ENCODE results near the gene DEPDC1B. TPM values are rescaled to one million over a fixed set of nuclear protein-coding genes. Genes with fewer than 3 reads are reported as not detected.
A peak's percentile ranks its signal among the peaks of the same experiment; 100 is the strongest.
"Not testable (repeated sequence)": the region's sequence is repeated elsewhere in the genome, so short reads cannot be mapped to it uniquely, and the experiment has no call there.

The DEPDC1B gene
- 21.4 and 38.6 TPM in 2 replicates for total RNA-seq

GRCh38 chr5:60699609-60700415 lies at the start of gene DEPDC1B:
TSS of gene DEPDC1B (minus strand) at chr5:60700166. CDS start at chr5:60700093, 73 bp downstream.
- peak; percentile 49 for TF ChIP-seq CTCF (conservative IDR thresholded peaks at IDR 0.05; ENCODE audit: low read depth, low read length)
- no peak for DNase-seq (ENCODE audit: low read depth)
- H3K4me3 ChIP-seq (ENCODE audit: low read depth, low read length) = peak within 1 kb of the TSS; percentile 70

GRCh38 chr5:60744682-60745081 lies 44.7 kb upstream of the DEPDC1B start:
- H3K4me3 ChIP-seq (ENCODE audit: low read depth, low read length) = no peak overlapping the region
- no peak for TF ChIP-seq CTCF (conservative IDR thresholded peaks at IDR 0.05; ENCODE audit: low read depth, low read length)
- no peak for DNase-seq (ENCODE audit: low read depth)

GRCh38 chr5:60743511-60744314 lies 43.7 kb upstream of the DEPDC1B start:
- no peak for DNase-seq (ENCODE audit: low read depth)
- no peak for TF ChIP-seq CTCF (conservative IDR thresholded peaks at IDR 0.05; ENCODE audit: low read depth, low read length)
- no peak overlapping the region for H3K4me3 ChIP-seq (ENCODE audit: low read depth, low read length)

GRCh38 chr5:60740322-60740721 lies 40.4 kb upstream of the DEPDC1B start:
- TF ChIP-seq CTCF (conservative IDR thresholded peaks at IDR 0.05; ENCODE audit: low read depth, low read length) = no peak
- no peak for DNase-seq (ENCODE audit: low read depth)
- H3K4me3 ChIP-seq (ENCODE audit: low read depth, low read length) = no peak overlapping the region

- no peak overlapping the region for H3K4me3 ChIP-seq (ENCODE audit: low read depth, low read length)
- no peak for DNase-seq (ENCODE audit: low read depth)
- TF ChIP-seq CTCF (conservative IDR thresholded peaks at IDR 0.05; ENCODE audit: low read depth, low read length) = no peak
Observed at GRCh38 chr5:60738933-60739332, 39.0 kb upstream of the DEPDC1B start.

- no peak overlapping the region for H3K4me3 ChIP-seq (ENCODE audit: low read depth, low read length)
- no peak for TF ChIP-seq CTCF (conservative IDR thresholded peaks at IDR 0.05; ENCODE audit: low read depth, low read length)
- DNase-seq (ENCODE audit: low read depth) = no peak
Observed at GRCh38 chr5:60738461-60738860, 38.5 kb upstream of the DEPDC1B start.

- H3K4me3 ChIP-seq (ENCODE audit: low read depth, low read length); DNase-seq (ENCODE audit: low read depth): not testable (repeated sequence)
Observed at GRCh38 chr5:60730858-60731257, 30.9 kb upstream of the DEPDC1B start.
